HepG2 (cell line): ENCODE measurements around the gene KMT2D.

Experiments
- PHF20 ChIP-seq: sonication (generic); formaldehyde crosslinking; IDR thresholded peaks from 2 replicates; pipeline ENCODE4 v1.5.0; 2020; ENCODE audit warnings: mild to moderate bottlenecking, missing genetic modification reagents
- RBM39 ChIP-seq: fragments of 200-400 bp; formaldehyde crosslinking; IDR thresholded peaks from one replicate; pipeline ENCODE4 v1.6.1; 2018; ENCODE audit warnings: antibody characterized with exemption, mild to moderate bottlenecking, low read depth, low read length; ENCODE audit not compliant: poor library complexity, severe bottlenecking
- WIZ ChIP-seq: sonication (generic); formaldehyde crosslinking; IDR thresholded peaks from 2 replicates; pipeline ENCODE4 v1.5.1; 2020; ENCODE audit warnings: mild to moderate bottlenecking, missing genetic modification reagents
- ZNF792 ChIP-seq: IDR thresholded peaks from 2 replicates; pipeline ENCODE4 v1.6.1; 2016
- TF ChIP-seq, protein P1 (sequence below): sonication (generic); formaldehyde crosslinking; IDR thresholded peaks from 2 replicates; pipeline ENCODE4 v1.5.0; 2020; ENCODE audit warnings: mild to moderate bottlenecking, missing genetic modification reagents, moderate library complexity

DNA sequence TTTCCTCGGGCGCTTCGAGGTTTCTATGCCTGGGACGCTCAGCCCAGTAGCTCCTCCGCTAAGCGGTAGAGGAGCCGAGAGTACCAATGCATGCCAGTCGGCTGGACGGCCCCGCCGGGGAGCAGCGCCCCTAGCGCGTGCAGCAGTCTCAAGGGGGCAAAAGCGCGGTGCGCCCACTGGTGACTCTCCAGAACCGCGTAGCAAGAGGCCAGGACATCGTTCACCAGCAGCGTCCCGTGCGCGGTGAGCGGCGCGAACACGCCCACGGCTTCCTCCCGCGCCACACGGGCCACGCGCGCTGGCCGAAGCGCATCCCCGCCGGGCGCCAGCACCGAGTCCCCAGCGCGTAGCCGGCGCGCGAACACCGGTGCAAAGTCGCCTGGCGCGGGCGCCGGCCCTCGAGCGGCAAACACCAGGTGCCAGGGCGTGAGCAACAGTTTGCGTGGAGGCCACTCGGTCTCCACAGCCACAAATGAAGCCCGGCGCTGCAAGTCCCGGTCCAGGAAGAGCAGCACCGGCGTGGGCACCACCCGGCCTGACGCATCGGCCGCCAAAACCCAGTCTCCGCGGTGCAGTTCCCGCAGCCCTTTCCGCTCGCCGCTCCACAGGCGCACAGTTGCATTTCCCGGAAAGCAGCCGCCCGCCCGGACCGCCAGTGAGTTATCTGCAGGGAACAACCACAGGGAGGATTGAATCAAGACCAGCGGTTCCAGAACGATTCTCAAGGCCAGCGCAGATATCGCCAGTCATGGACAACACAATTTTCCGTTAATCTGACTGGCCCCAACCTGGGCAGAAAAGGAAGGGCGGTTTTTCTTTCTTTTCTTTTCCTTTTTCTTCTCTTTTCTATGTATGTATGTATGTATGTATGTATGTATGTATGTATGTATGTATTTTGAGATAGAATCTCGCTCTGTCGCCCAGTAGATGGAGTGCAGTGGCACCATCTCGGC is 29.5 kb upstream of the KMT2D start:
- TF ChIP-seq RBM39 (no peak), ZNF792 (CRISPR knock-in tag) (no peak), PHF20 (CRISPR knock-in tag) (no peak), WIZ (CRISPR knock-in tag) (no peak)
- TF ChIP-seq, protein P1, sequence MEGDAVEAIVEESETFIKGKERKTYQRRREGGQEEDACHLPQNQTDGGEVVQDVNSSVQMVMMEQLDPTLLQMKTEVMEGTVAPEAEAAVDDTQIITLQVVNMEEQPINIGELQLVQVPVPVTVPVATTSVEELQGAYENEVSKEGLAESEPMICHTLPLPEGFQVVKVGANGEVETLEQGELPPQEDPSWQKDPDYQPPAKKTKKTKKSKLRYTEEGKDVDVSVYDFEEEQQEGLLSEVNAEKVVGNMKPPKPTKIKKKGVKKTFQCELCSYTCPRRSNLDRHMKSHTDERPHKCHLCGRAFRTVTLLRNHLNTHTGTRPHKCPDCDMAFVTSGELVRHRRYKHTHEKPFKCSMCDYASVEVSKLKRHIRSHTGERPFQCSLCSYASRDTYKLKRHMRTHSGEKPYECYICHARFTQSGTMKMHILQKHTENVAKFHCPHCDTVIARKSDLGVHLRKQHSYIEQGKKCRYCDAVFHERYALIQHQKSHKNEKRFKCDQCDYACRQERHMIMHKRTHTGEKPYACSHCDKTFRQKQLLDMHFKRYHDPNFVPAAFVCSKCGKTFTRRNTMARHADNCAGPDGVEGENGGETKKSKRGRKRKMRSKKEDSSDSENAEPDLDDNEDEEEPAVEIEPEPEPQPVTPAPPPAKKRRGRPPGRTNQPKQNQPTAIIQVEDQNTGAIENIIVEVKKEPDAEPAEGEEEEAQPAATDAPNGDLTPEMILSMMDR (CRISPR knock-in tag) = peak; percentile 44
